GM21360 (cell line): ENCODE measurements around the gene B4GALNT3.

Experiments used
- ATAC-seq: cut with Tn5 transposase; IDR thresholded peaks from one replicate; pipeline ENCODE4 v1.9.1; 2021; ENCODE audit warnings: mild to moderate bottlenecking, moderate library complexity; ENCODE audit not compliant: unreplicated experiment

The B4GALNT3 gene

GRCh38 chr12:536751-537245 lies 77.1 kb downstream of the B4GALNT3 start:
- no peak for ATAC-seq

- no peak for ATAC-seq
Measured at GRCh38 chr12:537772-538171, 78.0 kb downstream of the B4GALNT3 start.

DNA sequence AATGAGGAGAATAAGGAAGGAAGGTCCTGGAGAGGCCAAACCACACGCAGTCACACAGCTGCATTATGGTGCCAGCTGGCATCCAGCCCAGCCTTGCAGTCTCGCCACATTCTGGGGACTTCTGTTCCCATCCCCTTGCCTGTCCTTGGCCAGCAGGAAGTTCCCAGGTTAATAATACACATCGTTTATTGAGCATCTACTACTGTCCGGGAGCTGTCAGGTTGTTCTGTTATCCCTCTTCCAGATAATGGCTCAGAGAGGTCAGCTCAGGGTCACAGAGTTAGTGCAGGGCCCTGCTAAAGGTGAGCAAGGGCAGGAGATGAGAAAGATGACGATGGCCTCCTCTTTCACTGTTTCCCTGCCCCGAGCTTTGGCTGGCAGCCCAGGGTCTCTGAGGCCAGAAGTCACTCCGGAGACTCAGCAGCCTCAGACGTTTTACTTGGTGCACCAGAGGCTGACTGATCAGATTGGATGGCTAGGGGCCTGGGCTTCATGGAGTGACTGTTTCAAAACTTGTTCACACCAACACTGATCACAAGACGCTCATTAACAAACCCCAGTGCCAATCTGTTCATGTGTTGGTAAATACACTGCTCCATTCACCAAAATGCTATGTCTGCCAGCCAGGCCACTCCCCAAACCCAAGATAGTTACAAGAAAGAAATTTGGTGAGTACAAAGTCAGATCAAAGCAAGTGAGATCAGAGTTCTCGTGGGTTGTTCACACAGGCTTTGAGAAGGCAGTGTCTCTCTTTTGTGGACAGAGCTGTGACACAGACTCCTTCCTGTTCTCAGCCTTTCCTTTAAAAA lies 79.2 kb downstream of the B4GALNT3 start:
- ATAC-seq = no peak

DNA sequence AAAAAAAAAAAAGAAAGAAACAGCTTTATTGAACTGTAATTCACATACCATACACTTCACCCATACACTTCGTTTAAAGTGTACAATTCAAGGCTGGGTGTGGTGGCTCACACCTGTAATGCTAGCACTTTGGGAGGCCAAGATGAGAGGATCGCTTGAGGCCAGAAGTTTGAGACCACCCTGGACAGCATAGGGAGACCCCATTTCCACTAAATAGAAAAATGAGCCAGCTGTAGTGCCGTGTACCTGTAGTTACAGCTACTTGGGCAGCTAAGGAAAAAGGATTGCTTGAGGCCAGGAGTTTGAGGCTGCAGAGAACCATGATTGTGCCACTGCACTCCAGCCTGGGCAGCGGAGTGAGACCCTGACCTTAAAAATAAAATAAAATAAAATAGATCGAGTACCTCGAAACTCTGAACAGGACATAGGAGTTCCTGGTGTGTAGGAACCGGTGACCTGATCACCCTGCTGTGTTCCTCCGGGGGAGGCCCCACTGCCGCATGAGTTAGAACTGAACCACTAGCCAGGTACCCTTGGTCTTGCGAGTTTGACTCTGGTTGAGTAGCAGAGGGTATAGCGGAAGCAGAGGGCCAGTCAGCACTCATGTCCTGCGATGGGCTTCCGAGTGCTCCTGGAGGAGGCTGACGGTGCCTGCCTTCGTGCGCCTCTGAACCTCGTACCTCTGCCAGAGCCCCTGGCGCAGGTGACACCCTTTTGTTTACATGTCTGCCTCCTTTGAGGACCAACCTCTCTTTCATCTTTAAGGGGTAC lies 80.0 kb downstream of the B4GALNT3 start:
- ATAC-seq = no peak

GRCh38 chr12:541676-542324 lies 82.1 kb downstream of the B4GALNT3 start:
- ATAC-seq = no peak

GRCh38 chr12:542395-543113 lies 82.8 kb downstream of the B4GALNT3 start:
- no peak for ATAC-seq

DNA sequence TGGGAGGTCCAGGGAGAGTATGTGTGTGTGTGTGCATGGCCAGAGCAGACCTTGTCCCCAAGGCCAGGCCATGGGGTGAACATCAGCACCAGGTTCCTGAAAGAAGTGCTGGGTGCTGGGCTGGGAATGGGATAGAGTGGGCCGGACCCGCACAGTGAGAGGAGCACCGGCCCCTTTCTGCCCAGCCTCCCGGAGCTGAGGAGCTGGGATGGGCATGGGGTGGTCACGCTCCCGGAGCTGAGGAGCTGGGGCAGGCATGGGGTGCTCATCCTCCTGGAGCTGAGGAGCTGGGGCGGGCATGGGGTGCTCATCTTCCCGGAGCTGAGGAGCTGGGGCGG lies 83.3 kb downstream of the B4GALNT3 start:
- ATAC-seq = no peak

GRCh38 chr12:544142-544541 lies 84.4 kb downstream of the B4GALNT3 start:
- ATAC-seq = no peak

GRCh38 chr12:544941-545635 lies 85.3 kb downstream of the B4GALNT3 start:
- ATAC-seq = no peak

DNA sequence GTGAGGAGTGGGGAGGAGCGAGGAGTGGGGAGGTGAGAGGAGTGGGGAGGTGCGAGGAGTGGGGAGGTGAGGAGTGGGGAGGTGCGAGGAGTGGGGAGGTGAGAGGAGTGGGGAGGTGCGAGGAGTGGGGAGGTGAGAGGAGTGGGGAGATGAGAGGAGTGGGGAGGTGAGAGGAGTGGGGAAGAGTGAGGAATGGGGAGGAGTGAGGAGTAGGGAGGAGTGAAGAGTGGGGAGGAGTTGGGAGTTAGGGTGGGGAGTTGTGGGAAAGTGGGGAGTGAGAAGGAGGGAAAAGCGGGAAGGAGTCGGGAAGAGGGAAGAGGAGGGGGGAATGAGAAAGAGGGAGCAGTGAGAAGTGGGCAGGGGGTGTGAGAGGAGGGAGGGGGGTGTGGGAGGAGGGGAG lies 86.1 kb downstream of the B4GALNT3 start:
- ATAC-seq = no peak

DNA sequence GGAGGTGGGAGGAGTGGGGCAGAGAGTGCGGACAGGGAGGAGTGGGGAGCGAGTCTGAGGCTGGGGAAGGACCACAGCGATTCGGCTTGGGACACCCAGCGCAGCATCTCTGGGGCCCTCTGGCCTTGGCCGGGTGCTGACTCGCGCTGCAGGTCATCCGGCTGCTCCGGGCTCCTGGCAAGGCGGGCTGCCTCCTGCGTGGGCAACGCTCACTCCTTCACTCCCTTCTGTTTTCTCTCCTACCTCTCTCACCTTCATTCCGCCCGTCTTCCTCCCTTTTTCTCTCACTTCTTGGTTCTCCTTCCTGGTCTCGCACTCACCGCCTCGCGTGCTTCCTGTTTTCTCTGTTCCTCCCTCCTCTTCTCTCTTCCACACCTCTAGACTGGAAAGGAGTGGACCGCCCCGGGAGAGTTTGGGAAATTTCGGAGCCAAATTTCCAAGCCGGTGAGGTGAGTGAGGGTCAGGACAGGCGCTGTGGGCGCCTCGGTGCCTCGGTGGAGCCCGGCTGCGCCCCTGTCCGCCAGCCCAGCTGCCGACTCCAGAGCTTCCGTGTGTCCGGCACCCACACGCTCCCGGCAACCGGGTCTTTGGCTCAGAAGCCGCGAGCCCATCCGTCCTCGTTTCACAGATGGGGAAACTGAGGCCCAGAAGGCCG lies 86.7 kb downstream of the B4GALNT3 start:
- no peak for ATAC-seq

- ATAC-seq = no peak
Measured at GRCh38 chr12:546920-547845, 87.4 kb downstream of the B4GALNT3 start.

GRCh38 chr12:547883-548470 lies 88.2 kb downstream of the B4GALNT3 start:
- ATAC-seq = no peak

DNA sequence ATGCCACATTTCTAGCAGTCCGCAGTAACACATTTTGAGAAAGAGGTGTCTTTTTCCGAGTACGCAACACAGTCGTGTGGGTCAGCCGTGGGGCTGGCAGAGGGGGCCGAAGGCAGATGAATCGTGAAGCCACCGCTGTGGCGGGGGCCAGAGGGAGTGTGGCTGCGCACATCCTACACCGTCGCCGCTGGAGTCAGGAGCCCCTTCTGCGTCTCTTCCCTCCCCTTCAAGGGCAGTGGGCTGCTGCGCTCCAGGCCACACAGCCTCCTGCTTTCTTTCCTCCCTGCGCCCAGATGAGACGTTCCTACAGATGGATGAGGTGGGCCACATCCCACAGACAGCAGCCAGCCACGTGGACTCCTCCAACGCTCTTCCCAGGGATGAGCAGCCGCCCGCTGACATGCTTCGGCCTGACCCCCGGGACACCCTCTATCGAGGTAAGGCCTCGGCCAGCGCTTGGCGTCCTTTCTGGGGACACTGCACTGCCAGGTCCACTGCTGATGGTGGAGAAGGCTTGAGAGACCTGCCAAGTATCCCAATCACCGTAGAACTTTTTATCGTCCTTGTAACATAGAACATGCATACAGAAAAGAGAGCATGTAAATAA lies 89.8 kb downstream of the B4GALNT3 start:
- no peak for ATAC-seq

- no peak for ATAC-seq
Measured at GRCh38 chr12:550473-551260, 90.9 kb downstream of the B4GALNT3 start.

DNA sequence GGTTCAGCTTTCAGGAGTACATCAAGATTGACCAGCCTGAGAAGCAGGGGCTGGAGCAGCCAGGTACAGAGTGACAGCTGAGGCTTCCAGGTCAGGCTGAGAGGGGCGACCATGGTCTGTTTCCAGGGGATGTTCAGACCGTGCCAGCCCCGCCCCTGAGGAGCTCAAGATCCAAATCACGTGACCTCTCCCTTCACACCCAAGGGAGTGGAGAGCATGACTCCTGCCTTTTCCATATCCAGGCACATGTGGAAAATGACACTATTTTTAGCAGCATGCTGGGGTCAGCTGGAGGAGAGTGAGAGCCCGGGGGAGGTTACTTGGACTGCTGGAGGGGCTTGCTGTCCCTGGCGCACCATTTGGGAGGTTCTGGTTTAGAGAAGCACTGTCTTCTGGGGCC lies 92.7 kb downstream of the B4GALNT3 start:
- ATAC-seq = no peak
